Measurements from ENCODE around the gene SLC16A14.

SLC16A14 gene

DNA sequence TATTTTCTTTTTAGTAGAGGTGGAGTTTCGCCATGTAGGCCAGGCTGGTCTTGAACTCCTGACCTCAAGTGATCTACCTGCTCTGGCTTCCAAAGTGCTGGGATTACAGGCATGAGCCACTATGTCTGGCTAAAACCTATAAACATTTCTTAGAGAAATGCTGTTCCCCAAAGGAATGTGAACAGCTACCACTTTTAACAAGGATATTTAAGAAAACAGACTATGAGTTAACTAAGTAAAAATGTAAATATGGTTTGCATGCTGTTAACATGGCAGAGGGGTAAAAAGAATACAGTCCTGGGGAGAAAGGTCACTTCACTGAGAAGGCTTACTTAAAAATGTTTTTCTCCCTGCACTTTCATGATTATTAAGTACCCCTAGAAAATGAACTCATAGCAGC lies 57.1 kb downstream of the SLC16A14 start:
- no peak for ATAC-seq
- TF ChIP-seq TCF4 (CRISPR knock-in tag; IDR thresholded peaks at IDR 0.05; ENCODE audit: borderline replicate concordance) (no peak), ZFP30 (CRISPR knock-in tag; IDR thresholded peaks at IDR 0.05) (no peak), OSR1 (CRISPR knock-in tag; IDR thresholded peaks at IDR 0.05) (no peak), ZFP3 (CRISPR knock-in tag; IDR thresholded peaks at IDR 0.05) (no peak), CSDC2 (CRISPR knock-in tag; IDR thresholded peaks at IDR 0.05) (no peak), ESRRG (CRISPR knock-in tag; IDR thresholded peaks at IDR 0.05) (no peak), RARB (CRISPR knock-in tag; IDR thresholded peaks at IDR 0.05) (no peak), TOX (CRISPR knock-in tag; IDR thresholded peaks at IDR 0.05; ENCODE audit: borderline replicate concordance) (no peak), ZNF565 (CRISPR knock-in tag; conservative IDR thresholded peaks at IDR 0.05; ENCODE audit: low read depth) (no peak), ZNF8 (CRISPR knock-in tag; IDR thresholded peaks at IDR 0.05) (no peak)

GRCh38 chr2:230010501-230010900 lies 58.2 kb downstream of the SLC16A14 start:
- TF ChIP-seq PPARA (CRISPR knock-in tag; IDR thresholded peaks at IDR 0.05; ENCODE audit: borderline replicate concordance) (no peak), RARB (CRISPR knock-in tag; IDR thresholded peaks at IDR 0.05) (no peak), ZFP3 (CRISPR knock-in tag; IDR thresholded peaks at IDR 0.05) (no peak), PATZ1 (CRISPR knock-in tag; IDR thresholded peaks at IDR 0.05; ENCODE audit: borderline replicate concordance) (no peak), ZNF8 (CRISPR knock-in tag; IDR thresholded peaks at IDR 0.05) (no peak), ESRRG (CRISPR knock-in tag; IDR thresholded peaks at IDR 0.05) (no peak), BACH2 (CRISPR knock-in tag; IDR thresholded peaks at IDR 0.05; ENCODE audit: borderline replicate concordance) (no peak), OSR1 (CRISPR knock-in tag; IDR thresholded peaks at IDR 0.05) (no peak), TSHZ2 (CRISPR knock-in tag; IDR thresholded peaks at IDR 0.05) (no peak), ZFP30 (CRISPR knock-in tag; IDR thresholded peaks at IDR 0.05) (no peak), TCF4 (CRISPR knock-in tag; IDR thresholded peaks at IDR 0.05; ENCODE audit: borderline replicate concordance) (no peak)
- TF ChIP-seq, protein P1, sequence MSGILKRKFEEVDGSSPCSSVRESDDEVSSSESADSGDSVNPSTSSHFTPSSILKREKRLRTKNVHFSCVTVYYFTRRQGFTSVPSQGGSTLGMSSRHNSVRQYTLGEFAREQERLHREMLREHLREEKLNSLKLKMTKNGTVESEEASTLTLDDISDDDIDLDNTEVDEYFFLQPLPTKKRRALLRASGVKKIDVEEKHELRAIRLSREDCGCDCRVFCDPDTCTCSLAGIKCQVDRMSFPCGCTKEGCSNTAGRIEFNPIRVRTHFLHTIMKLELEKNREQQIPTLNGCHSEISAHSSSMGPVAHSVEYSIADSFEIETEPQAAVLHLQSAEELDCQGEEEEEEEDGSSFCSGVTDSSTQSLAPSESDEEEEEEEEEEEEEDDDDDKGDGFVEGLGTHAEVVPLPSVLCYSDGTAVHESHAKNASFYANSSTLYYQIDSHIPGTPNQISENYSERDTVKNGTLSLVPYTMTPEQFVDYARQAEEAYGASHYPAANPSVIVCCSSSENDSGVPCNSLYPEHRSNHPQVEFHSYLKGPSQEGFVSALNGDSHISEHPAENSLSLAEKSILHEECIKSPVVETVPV (CRISPR knock-in tag; IDR thresholded peaks at IDR 0.05) = no peak
- ATAC-seq = no peak

GRCh38 chr2:230008708-230009066 lies 60.0 kb downstream of the SLC16A14 start:
- ATAC-seq = no peak
- no peak for TF ChIP-seq PPARA (CRISPR knock-in tag; IDR thresholded peaks at IDR 0.05; ENCODE audit: borderline replicate concordance)
- no peak for TF ChIP-seq TOX (CRISPR knock-in tag; IDR thresholded peaks at IDR 0.05; ENCODE audit: borderline replicate concordance)
- TF ChIP-seq CREB5 (CRISPR knock-in tag; IDR thresholded peaks at IDR 0.05; ENCODE audit: low read depth) = no peak
- TF ChIP-seq TSHZ2 (CRISPR knock-in tag; IDR thresholded peaks at IDR 0.05) = no peak
- TF ChIP-seq, protein P2, sequence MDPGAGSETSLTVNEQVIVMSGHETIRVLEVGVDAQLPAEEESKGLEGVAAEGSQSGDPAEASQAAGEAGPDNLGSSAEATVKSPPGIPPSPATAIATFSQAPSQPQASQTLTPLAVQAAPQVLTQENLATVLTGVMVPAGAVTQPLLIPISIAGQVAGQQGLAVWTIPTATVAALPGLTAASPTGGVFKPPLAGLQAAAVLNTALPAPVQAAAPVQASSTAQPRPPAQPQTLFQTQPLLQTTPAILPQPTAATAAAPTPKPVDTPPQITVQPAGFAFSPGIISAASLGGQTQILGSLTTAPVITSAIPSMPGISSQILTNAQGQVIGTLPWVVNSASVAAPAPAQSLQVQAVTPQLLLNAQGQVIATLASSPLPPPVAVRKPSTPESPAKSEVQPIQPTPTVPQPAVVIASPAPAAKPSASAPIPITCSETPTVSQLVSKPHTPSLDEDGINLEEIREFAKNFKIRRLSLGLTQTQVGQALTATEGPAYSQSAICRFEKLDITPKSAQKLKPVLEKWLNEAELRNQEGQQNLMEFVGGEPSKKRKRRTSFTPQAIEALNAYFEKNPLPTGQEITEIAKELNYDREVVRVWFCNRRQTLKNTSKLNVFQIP (CRISPR knock-in tag; IDR thresholded peaks at IDR 0.05; ENCODE audit: borderline replicate concordance, low read depth) = no peak
- TF ChIP-seq ZFP30 (CRISPR knock-in tag; IDR thresholded peaks at IDR 0.05) = no peak
- TF ChIP-seq TCF4 (CRISPR knock-in tag; IDR thresholded peaks at IDR 0.05; ENCODE audit: borderline replicate concordance) = no peak
- TF ChIP-seq ARNTL (CRISPR knock-in tag; IDR thresholded peaks at IDR 0.05; ENCODE audit: borderline replicate concordance, low read depth) = no peak
- TF ChIP-seq SNAI2 (CRISPR knock-in tag; IDR thresholded peaks at IDR 0.05) = no peak
- TF ChIP-seq ZC3H10 (CRISPR knock-in tag; IDR thresholded peaks at IDR 0.05) = no peak
